Liver (tissue), 9 donors: ENCODE results near the gene NUP214. TPM values are rescaled to one million over a fixed set of nuclear protein-coding genes. Genes with fewer than 3 reads are reported as not detected.

ENCODE experiments used
- DNase-seq: peaks from one replicate; pipeline ENCODE4 v3.0.0-alpha.2; 2017; ENCODE audit warnings: low spot score
- H3K27ac ChIP-seq, 2 donors: one replicate each; pipeline ENCODE4 v1.7.0; 2013; ENCODE audit warnings: inconsistent platforms in 2 of 2, low read length in 2 of 2, control low read depth in 1 of 2, low read depth in 1 of 2, mild to moderate bottlenecking in 1 of 2
- H3K27me3 ChIP-seq, 4 donors: one replicate each; pipeline versions ENCODE4 v1.6.1 to v1.7.0; 2013; ENCODE audit warnings: low read length in 3 of 4, inconsistent platforms in 1 of 4, mild to moderate bottlenecking in 1 of 4, moderate library complexity in 1 of 4; ENCODE audit not compliant: control insufficient read depth in 4 of 4, insufficient read depth in 4 of 4
- H3K36me3 ChIP-seq, 4 donors: one replicate each; pipeline versions ENCODE4 v1.6.1 to v1.7.0; 2013; ENCODE audit warnings: low read length in 3 of 4, mild to moderate bottlenecking in 3 of 4, low read depth in 1 of 4, moderate library complexity in 1 of 4; ENCODE audit not compliant: control insufficient read depth in 4 of 4, insufficient read depth in 3 of 4
- H3K4me1 ChIP-seq, 4 donors: one replicate each; pipeline versions ENCODE4 v1.6.1 to v1.7.0; 2013; ENCODE audit warnings: low read length in 3 of 4, mild to moderate bottlenecking in 3 of 4, moderate library complexity in 1 of 4; ENCODE audit not compliant: control insufficient read depth in 4 of 4, insufficient read depth in 4 of 4
- H3K4me3 ChIP-seq, 3 donors: one replicate each; pipeline versions ENCODE4 v1.6.1 to v1.7.0; 2013; ENCODE audit warnings: low read length in 3 of 3, control low read depth in 1 of 3, low read depth in 1 of 3, mild to moderate bottlenecking in 1 of 3
- H3K9ac ChIP-seq, 2 donors: one replicate each; pipeline ENCODE4 v1.7.0; 2013; ENCODE audit warnings: low read length in 2 of 2, mild to moderate bottlenecking in 2 of 2, moderate library complexity in 2 of 2, control low read depth in 1 of 2, low read depth in 1 of 2
- H3K9me3 ChIP-seq, 4 donors: one replicate each; pipeline versions ENCODE4 v1.6.1 to v1.7.0; 2013; ENCODE audit warnings: low read length in 3 of 4; ENCODE audit not compliant: control insufficient read depth in 4 of 4
- EGR1 ChIP-seq, 2 donors: IDR thresholded peaks; 2 replicates each; pipeline ENCODE4 v1.6.1; 2016 to 2018; ENCODE audit warnings: antibody characterized with exemption in 2 of 2, low read depth in 2 of 2
- FOXA1 ChIP-seq: IDR thresholded peaks from 2 replicates; pipeline ENCODE4 v1.6.1; 2016; ENCODE audit warnings: antibody characterized with exemption
- FOXA2 ChIP-seq: IDR thresholded peaks from 2 replicates; pipeline ENCODE4 v1.6.1; 2016; ENCODE audit warnings: antibody characterized with exemption
- GABPA ChIP-seq, 2 donors: IDR thresholded peaks in 1 of 2; conservative IDR thresholded peaks in 1 of 2; 2 replicates each; pipeline ENCODE4 v1.6.1; 2016; ENCODE audit warnings: antibody characterized with exemption in 2 of 2, mild to moderate bottlenecking in 1 of 2, moderate library complexity in 1 of 2
- HNF4A ChIP-seq, 2 donors: conservative IDR thresholded peaks; 2 replicates each; pipeline ENCODE4 v1.6.1; 2016; ENCODE audit warnings: antibody characterized with exemption in 2 of 2, mild to moderate bottlenecking in 2 of 2
- HNF4G ChIP-seq: IDR thresholded peaks from 2 replicates; pipeline ENCODE4 v1.6.1; 2016; ENCODE audit warnings: antibody characterized with exemption
- JUND ChIP-seq, 2 donors: IDR thresholded peaks; 2 replicates each; pipeline ENCODE4 v1.6.1; 2016; ENCODE audit warnings: antibody characterized with exemption in 2 of 2
- NR2F2 ChIP-seq: IDR thresholded peaks from 2 replicates; pipeline ENCODE4 v1.6.1; 2016; ENCODE audit warnings: antibody characterized with exemption
- RAD21 ChIP-seq, 2 donors: IDR thresholded peaks; 2 replicates each; pipeline ENCODE4 v1.6.1; 2016; ENCODE audit warnings: antibody characterized with exemption in 2 of 2, mild to moderate bottlenecking in 2 of 2
- SP1 ChIP-seq: IDR thresholded peaks from 2 replicates; pipeline ENCODE4 v1.6.1; 2018; ENCODE audit warnings: antibody characterized with exemption, mild to moderate bottlenecking
- TAF1 ChIP-seq: conservative IDR thresholded peaks from 2 replicates; pipeline ENCODE4 v1.6.1; 2016; ENCODE audit warnings: antibody characterized with exemption, mild to moderate bottlenecking
- YY1 ChIP-seq: IDR thresholded peaks from 2 replicates; pipeline ENCODE4 v1.6.1; 2016; ENCODE audit warnings: antibody characterized with exemption, mild to moderate bottlenecking
- ZBTB33 ChIP-seq: IDR thresholded peaks from 2 replicates; pipeline ENCODE4 v1.6.1; 2016; ENCODE audit warnings: antibody characterized with exemption
- WGBS: extraction: QIAGEN DNeasy Blood & Tissue Kit; methylation state at CpG from one replicate; pipeline ENCODE4 v1.1.7; 2013; 5-methylcytosine and 5-hydroxymethylcytosine counted together
- polyA plus RNA-seq, 2 donors: library from polyadenylated mRNA; stranded (reverse) in 1 of 2; unstranded in 1 of 2; fragments of 200-250 nt in 1 of 2; fragments of >200 nt in 1 of 2; fragmentation: Nextera tagmentation in 1 of 2; extraction: Ambion mirVana in 1 of 2; gene quantifications; one replicate each; pipeline versions ENCODE4 v1.2.1 to v1.2.3, GENCODE V29; 2013 to 2015
- total RNA-seq, 2 donors: library from RNA; depleted of rRNA; stranded (reverse); fragments of >200 nt; gene quantifications; one replicate each; pipeline ENCODE4 v1.2.3, GENCODE V29; 2014
- TF ChIP-seq, protein P1 (sequence below): fragments of 150-350 bp; IDR thresholded peaks from 2 replicates; pipeline ENCODE4 v1.5.1; 2017; ENCODE audit warnings: improper control_type of control experiment, low read depth, low read length; ENCODE audit not compliant: missing input control
- TF ChIP-seq, protein P2 (sequence below): IDR thresholded peaks from 2 replicates; pipeline ENCODE4 v1.6.1; 2016; ENCODE audit warnings: antibody characterized with exemption, mild to moderate bottlenecking
- TF ChIP-seq, protein P3 (sequence below): IDR thresholded peaks from 2 replicates; pipeline ENCODE4 v1.6.1; 2016; ENCODE audit warnings: antibody characterized with exemption
- TF ChIP-seq, protein P4 (sequence below): IDR thresholded peaks from 2 replicates; pipeline ENCODE4 v1.6.1; 2016; ENCODE audit warnings: antibody characterized with exemption
- donor health status: healthy.
- donor health status: healthy.
- donor health status: healthy.
- donor health status: healthy.
- donor health status: healthy.

The NUP214 gene
- total and polyA plus RNA-seq, 4 donors, result 8.8 to 19.5 (median 16.5) TPM

DNA sequence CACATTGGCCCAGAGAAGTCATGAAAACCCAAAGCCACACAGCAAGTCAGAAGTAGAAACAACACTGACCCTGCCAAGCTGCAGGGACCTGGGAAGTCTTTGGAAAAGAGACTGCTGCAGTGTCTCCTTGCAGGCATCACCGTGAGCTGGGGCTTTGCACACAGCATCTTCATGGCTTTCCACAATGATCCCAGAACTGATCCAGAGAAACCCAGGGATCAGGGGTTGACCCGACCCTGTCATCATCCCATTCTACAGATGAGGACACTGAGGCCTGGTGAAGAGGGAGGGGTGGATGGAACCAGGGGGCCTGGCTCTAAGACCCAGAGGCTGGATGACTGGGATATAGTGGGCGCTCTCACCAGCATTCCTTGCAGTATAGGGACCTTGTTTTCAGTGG is 155.3 kb downstream of the NUP214 start:
- no peak overlapping the region for H3K9ac ChIP-seq
- peaks cover 2 to 9% (median 4%) of the 10 kb centered on the region in 4 donors for H3K4me1 ChIP-seq
- no peaks in the 10 kb centered on the region for H3K36me3 ChIP-seq
- 72% methylated on average over 3 of the region's 3 CpGs for WGBS
- DNase-seq, result no peak
- peaks cover 0 to 6% (median 1%) of the 10 kb centered on the region in 4 donors for H3K27me3 ChIP-seq
- TF ChIP-seq FOXA1 (no peak), HNF4G (no peak), SP1 (no peak), EGR1 (IDR thresholded peaks at IDR 0.05; ENCODE audit: low read depth in 2 of 2) (no peak), HNF4A (conservative IDR thresholded peaks at IDR 0.05) (no peak)
- no peaks in the 10 kb centered on the region for H3K9me3 ChIP-seq
- no peak overlapping the region for H3K4me3 ChIP-seq
- H3K27ac ChIP-seq, result no peak overlapping the region

- WGBS, result 75% methylated on average over 17 of the region's 17 CpGs
- DNase-seq, result no peak
- peaks cover 2 to 9% (median 4%) of the 10 kb centered on the region in 4 donors for H3K4me1 ChIP-seq
- peaks cover 0 to 6% (median 1%) of the 10 kb centered on the region in 4 donors for H3K27me3 ChIP-seq
- no peak overlapping the region for H3K9ac ChIP-seq
- no peaks in the 10 kb centered on the region for H3K36me3 ChIP-seq
- no peak for TF ChIP-seq HNF4G
- TF ChIP-seq EGR1 (IDR thresholded peaks at IDR 0.05; ENCODE audit: low read depth in 2 of 2), result no peak
- no peak for TF ChIP-seq ZBTB33
- TF ChIP-seq GABPA (IDR thresholded peaks at IDR 0.05 in 1 of 2, conservative IDR thresholded peaks at IDR 0.05 in 1 of 2), result no peak
- TF ChIP-seq RAD21 (IDR thresholded peaks at IDR 0.05), result no peak
- TF ChIP-seq, protein P1, sequence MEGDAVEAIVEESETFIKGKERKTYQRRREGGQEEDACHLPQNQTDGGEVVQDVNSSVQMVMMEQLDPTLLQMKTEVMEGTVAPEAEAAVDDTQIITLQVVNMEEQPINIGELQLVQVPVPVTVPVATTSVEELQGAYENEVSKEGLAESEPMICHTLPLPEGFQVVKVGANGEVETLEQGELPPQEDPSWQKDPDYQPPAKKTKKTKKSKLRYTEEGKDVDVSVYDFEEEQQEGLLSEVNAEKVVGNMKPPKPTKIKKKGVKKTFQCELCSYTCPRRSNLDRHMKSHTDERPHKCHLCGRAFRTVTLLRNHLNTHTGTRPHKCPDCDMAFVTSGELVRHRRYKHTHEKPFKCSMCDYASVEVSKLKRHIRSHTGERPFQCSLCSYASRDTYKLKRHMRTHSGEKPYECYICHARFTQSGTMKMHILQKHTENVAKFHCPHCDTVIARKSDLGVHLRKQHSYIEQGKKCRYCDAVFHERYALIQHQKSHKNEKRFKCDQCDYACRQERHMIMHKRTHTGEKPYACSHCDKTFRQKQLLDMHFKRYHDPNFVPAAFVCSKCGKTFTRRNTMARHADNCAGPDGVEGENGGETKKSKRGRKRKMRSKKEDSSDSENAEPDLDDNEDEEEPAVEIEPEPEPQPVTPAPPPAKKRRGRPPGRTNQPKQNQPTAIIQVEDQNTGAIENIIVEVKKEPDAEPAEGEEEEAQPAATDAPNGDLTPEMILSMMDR, result no peak
- TF ChIP-seq FOXA2, result no peak
- TF ChIP-seq, protein P2, sequence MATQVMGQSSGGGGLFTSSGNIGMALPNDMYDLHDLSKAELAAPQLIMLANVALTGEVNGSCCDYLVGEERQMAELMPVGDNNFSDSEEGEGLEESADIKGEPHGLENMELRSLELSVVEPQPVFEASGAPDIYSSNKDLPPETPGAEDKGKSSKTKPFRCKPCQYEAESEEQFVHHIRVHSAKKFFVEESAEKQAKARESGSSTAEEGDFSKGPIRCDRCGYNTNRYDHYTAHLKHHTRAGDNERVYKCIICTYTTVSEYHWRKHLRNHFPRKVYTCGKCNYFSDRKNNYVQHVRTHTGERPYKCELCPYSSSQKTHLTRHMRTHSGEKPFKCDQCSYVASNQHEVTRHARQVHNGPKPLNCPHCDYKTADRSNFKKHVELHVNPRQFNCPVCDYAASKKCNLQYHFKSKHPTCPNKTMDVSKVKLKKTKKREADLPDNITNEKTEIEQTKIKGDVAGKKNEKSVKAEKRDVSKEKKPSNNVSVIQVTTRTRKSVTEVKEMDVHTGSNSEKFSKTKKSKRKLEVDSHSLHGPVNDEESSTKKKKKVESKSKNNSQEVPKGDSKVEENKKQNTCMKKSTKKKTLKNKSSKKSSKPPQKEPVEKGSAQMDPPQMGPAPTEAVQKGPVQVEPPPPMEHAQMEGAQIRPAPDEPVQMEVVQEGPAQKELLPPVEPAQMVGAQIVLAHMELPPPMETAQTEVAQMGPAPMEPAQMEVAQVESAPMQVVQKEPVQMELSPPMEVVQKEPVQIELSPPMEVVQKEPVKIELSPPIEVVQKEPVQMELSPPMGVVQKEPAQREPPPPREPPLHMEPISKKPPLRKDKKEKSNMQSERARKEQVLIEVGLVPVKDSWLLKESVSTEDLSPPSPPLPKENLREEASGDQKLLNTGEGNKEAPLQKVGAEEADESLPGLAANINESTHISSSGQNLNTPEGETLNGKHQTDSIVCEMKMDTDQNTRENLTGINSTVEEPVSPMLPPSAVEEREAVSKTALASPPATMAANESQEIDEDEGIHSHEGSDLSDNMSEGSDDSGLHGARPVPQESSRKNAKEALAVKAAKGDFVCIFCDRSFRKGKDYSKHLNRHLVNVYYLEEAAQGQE, result no peak
- TF ChIP-seq, protein P3, sequence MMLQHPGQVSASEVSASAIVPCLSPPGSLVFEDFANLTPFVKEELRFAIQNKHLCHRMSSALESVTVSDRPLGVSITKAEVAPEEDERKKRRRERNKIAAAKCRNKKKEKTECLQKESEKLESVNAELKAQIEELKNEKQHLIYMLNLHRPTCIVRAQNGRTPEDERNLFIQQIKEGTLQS, result no peak
- no peak for TF ChIP-seq JUND (IDR thresholded peaks at IDR 0.05)
- TF ChIP-seq NR2F2, result no peak
- no peak for TF ChIP-seq TAF1
- no peak for TF ChIP-seq YY1
- TF ChIP-seq, protein P4, sequence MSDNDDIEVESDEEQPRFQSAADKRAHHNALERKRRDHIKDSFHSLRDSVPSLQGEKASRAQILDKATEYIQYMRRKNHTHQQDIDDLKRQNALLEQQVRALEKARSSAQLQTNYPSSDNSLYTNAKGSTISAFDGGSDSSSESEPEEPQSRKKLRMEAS, result no peak
- H3K9me3 ChIP-seq, result no peaks in the 10 kb centered on the region
- H3K4me3 ChIP-seq, result no peak overlapping the region
- H3K27ac ChIP-seq, result no peak overlapping the region
Observed at GRCh38 chr9:131281119-131281965, 156.0 kb downstream of the NUP214 start.
